ENCODE measurements around the gene JAZF1. TPM values are rescaled to one million over a fixed set of nuclear protein-coding genes. Genes with fewer than 3 reads are reported as not detected.

JAZF1 gene
- total and polyA plus RNA-seq, 12 donors, result 6.9 to 42.3 (median 30.0) TPM

GRCh38 chr7:28166982-28167715, 13.4 kb downstream of the JAZF1 start:
- TF ChIP-seq CTCF (IDR thresholded peaks at IDR 0.05), result no peak
- Histone ChIP-seq H3K9me3 (no peaks in the 10 kb centered on the region), H3K27ac (peak overlapping the region in 1 of 10 donors; percentile 18), H3K27me3 (no peaks in the 10 kb centered on the region), H3K36me3 (no peaks in the 10 kb centered on the region), H3K4me1 (peaks cover 0 to 69% (median 34%) of the 10 kb centered on the region in 9 donors), H3K4me3 (no peak overlapping the region)
- intact Hi-C loops (cut with DNase I), result no loop called here
- 87 to 88% methylated on average over 5 of the region's 5 CpGs for WGBS, 2 donors
- no peak for ATAC-seq
- DNase-seq, result no peak

- intact Hi-C loops (cut with DNase I), result no loop called here
- TF ChIP-seq CTCF (IDR thresholded peaks at IDR 0.05), result no peak
- no peak overlapping the region for H3K4me3 ChIP-seq
- DNase-seq, result no peak
- no peak for ATAC-seq
- no peak overlapping the region for H3K27ac ChIP-seq
- no peaks in the 10 kb centered on the region for H3K36me3 ChIP-seq
- H3K9me3 ChIP-seq, result no peaks in the 10 kb centered on the region
- peaks cover 0 to 60% (median 33%) of the 10 kb centered on the region in 9 donors for H3K4me1 ChIP-seq
- no peaks in the 10 kb centered on the region for H3K27me3 ChIP-seq
- 87 to 93% methylated on average over 4 of the region's 4 CpGs for WGBS, 2 donors
Measured at GRCh38 chr7:28165961-28166955, 14.3 kb downstream of the JAZF1 start.

GRCh38 chr7:28165261-28165660, 15.3 kb downstream of the JAZF1 start:
- Histone ChIP-seq H3K4me3 (no peak overlapping the region), H3K27ac (peak overlapping the region in 1 of 10 donors; percentile 17), H3K27me3 (no peaks in the 10 kb centered on the region), H3K4me1 (peaks cover 0 to 58% (median 33%) of the 10 kb centered on the region in 9 donors), H3K9me3 (no peaks in the 10 kb centered on the region), H3K36me3 (no peaks in the 10 kb centered on the region)
- no peak for DNase-seq
- peak in 1 of 8 donors; percentile 25 for ATAC-seq
- intact Hi-C loops (cut with DNase I), result no loop called here
- 70 to 73% methylated on average over 2 of the region's 2 CpGs for WGBS, 2 donors
- TF ChIP-seq CTCF (IDR thresholded peaks at IDR 0.05), result no peak

DNA sequence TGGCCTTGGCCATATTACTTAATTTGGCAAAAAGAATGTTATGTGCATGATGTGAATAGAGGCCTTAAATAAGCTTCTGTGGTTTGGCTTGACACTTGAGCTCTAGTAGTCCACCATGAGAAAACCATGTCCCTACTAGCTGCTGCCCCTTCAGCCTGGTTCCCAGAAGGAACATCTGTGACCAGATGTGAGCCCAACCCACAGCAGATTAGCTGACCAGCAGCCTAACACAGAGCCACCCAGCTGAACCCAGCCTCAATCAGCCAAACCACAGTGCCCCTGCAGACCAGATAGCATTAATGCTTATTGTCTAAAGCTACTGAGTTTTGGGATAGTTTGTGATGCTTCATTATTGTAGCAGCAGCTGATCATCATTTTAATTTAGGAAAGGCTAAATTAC, 16.6 kb downstream of the JAZF1 start:
- Histone ChIP-seq H3K27me3 (no peaks in the 10 kb centered on the region), H3K4me3 (no peak overlapping the region), H3K27ac (no peak overlapping the region), H3K36me3 (no peaks in the 10 kb centered on the region), H3K9me3 (no peaks in the 10 kb centered on the region), H3K4me1 (peaks cover 0 to 51% (median 24%) of the 10 kb centered on the region in 9 donors)
- DNase-seq (no peak), ATAC-seq (peak in 3 of 8 donors; percentile 24 to 31 (median 27))
- no peak for TF ChIP-seq CTCF (IDR thresholded peaks at IDR 0.05)
- intact Hi-C loops (cut with DNase I), result loop anchor here in 1 of 10 donors (5.0 kb wide), 1 partner anchor 42 kb away; no protein-coding TSS in a partner anchor
